Left renal pelvis (tissue), 4 donors: ENCODE data around the gene TCEAL5. TPM values are rescaled to one million over a fixed set of nuclear protein-coding genes. Genes with fewer than 3 reads are reported as not detected.
"Not testable (repeated sequence)": the region's sequence is repeated elsewhere in the genome, so short reads cannot be mapped to it uniquely, and the experiment has no call there.

Experiments used
- DNase-seq, 4 donors: peaks; one replicate each; pipeline ENCODE4 v3.0.0-alpha.2; 2013; ENCODE audit warnings: low read depth in 4 of 4, low spot score in 3 of 4
- polyA plus RNA-seq, 4 donors: library from polyadenylated mRNA; unstranded; fragments of 120-200 nt; gene quantifications; one replicate each; pipeline ENCODE4 v1.2.1, GENCODE V29; 2013; ENCODE audit not compliant: insufficient read length in 4 of 4

TCEAL5 gene
- polyA plus RNA-seq, 4 donors: 12.0 to 21.7 (median 16.5) TPM

GRCh38 chrX:103235608-103236007 lies 40.9 kb downstream of the TCEAL5 start:
- not testable (repeated sequence) for DNase-seq

- no peak for DNase-seq
Measured at GRCh38 chrX:103234869-103235268, 41.7 kb downstream of the TCEAL5 start.

- DNase-seq: no peak
Measured at GRCh38 chrX:103233263-103233662, 43.3 kb downstream of the TCEAL5 start.

- DNase-seq: not testable (repeated sequence)
Measured at GRCh38 chrX:103225918-103226317, 50.6 kb downstream of the TCEAL5 start.

Other genes with a start within 250 kb of the TCEAL5 start
- 10 to 100 TPM; 17.1 to 67.2 (median 62.2) TPM for gene BEX1, start 212.6 kb downstream of the TCEAL5 start, polyA plus RNA-seq
- gene NXF3, start 183.6 kb downstream of the TCEAL5 start, polyA plus RNA-seq: under 1 TPM in 2 of 4 donors, not detected in 2; 0.08 to 0.24 TPM
- gene BEX4, start 61.6 kb downstream of the TCEAL5 start, polyA plus RNA-seq: 100 to 1,000 TPM; 135 to 185 (median 159) TPM
- gene TCEAL8, start 21.6 kb downstream of the TCEAL5 start, polyA plus RNA-seq: 100 to 1,000 TPM; 127 to 191 (median 158) TPM
- 10 to 100 TPM; 30.4 to 80.9 (median 73.8) TPM for gene BEX2, start 34.2 kb upstream of the TCEAL5 start, polyA plus RNA-seq
- gene TCEAL7, start 53.5 kb upstream of the TCEAL5 start, polyA plus RNA-seq: 10 to 100 TPM; 32.7 to 94.9 (median 48.4) TPM
- 100 to 1,000 TPM; 182 to 293 (median 251) TPM for gene TCEAL9, start 79.8 kb upstream of the TCEAL5 start, polyA plus RNA-seq
- gene BEX3, start 99.8 kb upstream of the TCEAL5 start, polyA plus RNA-seq: 100 to 1,000 TPM; 474 to 563 (median 505) TPM
- 1 to 10 TPM; 2.1 to 4.1 (median 2.6) TPM for gene RAB40A, start 242.7 kb upstream of the TCEAL5 start, polyA plus RNA-seq